ENCODE results near the gene SYT17. TPM values are rescaled to one million over a fixed set of nuclear protein-coding genes. Genes with fewer than 3 reads are reported as not detected.

SYT17 gene
- polyA plus RNA-seq, 4 donors, result 1.8 to 7.1 (median 3.3) TPM

DNA sequence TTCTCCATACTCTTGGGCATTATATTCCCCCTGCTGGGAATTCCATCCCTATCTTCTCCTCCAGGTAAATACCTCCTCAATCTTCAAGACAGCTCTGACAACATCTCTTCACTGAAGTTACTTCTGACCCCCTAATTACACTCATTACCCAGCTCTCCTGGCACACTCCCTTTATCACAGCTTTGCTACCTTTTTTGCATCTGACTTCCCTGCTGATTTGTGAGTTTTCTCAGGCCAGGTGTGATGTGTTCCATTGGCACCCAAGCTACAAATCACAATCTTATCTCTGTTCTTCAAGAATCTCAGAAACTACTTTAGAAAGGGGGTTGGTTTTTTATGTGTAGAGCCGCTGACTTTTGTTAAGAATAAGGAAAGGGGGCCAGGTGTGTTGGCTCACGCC lies 131.5 kb downstream of the SYT17 start:
- WGBS, 3 donors, result 55 to 79% (median 56%) methylated on average over 2 of the region's 2 CpGs
- no peak overlapping the region for H3K4me3 ChIP-seq (ENCODE audit: low read depth in 1 of 3, low read length in 3 of 3)
- no peaks in the 10 kb centered on the region for H3K4me1 ChIP-seq (ENCODE audit: control insufficient read depth in 3 of 3, insufficient read depth in 2 of 3, low read depth in 1 of 3, low read length in 2 of 3)
- no peak overlapping the region for H3K27ac ChIP-seq (ENCODE audit: low read depth in 1 of 3, low read length in 2 of 3)
- FAIRE-seq (no peak), DNase-seq (no peak)
- no peaks in the 10 kb centered on the region for H3K36me3 ChIP-seq (ENCODE audit: control insufficient read depth in 3 of 3, insufficient read depth in 2 of 3, low read depth in 1 of 3, low read length in 3 of 3)
- H3K27me3 ChIP-seq (ENCODE audit: control insufficient read depth in 3 of 3, insufficient read depth in 3 of 3, low read length in 3 of 3), result no peaks in the 10 kb centered on the region
- no peaks in the 10 kb centered on the region for H3K9me3 ChIP-seq (ENCODE audit: control insufficient read depth in 2 of 2, insufficient read depth in 1 of 2, low read depth in 1 of 2, low read length in 1 of 2)

DNA sequence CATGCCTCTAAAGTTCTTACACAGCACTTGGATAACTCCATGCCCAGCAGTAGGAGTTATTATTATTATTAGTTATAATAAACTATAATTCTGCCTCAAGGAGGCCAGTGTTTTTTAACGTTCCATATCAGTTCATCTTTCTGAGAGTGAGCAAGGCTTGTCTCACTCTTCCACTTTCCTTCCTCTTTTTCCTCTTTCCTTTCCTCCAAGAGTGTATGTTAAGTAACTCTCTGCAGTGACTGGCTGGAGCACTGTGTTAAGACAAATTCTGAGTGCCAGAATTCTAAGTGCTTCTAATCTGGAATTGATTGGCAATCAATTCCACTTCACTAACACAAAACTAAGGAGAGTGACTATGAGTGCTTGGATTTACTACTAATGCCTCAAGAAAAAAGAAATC lies 133.9 kb downstream of the SYT17 start:
- no peak overlapping the region for H3K4me3 ChIP-seq (ENCODE audit: low read depth in 1 of 3, low read length in 3 of 3)
- H3K9me3 ChIP-seq (ENCODE audit: control insufficient read depth in 2 of 2, insufficient read depth in 1 of 2, low read depth in 1 of 2, low read length in 1 of 2), result no peaks in the 10 kb centered on the region
- FAIRE-seq (no peak), DNase-seq (no peak)
- H3K36me3 ChIP-seq (ENCODE audit: control insufficient read depth in 3 of 3, insufficient read depth in 2 of 3, low read depth in 1 of 3, low read length in 3 of 3), result no peaks in the 10 kb centered on the region
- H3K27ac ChIP-seq (ENCODE audit: low read depth in 1 of 3, low read length in 2 of 3), result no peak overlapping the region
- no peaks in the 10 kb centered on the region for H3K27me3 ChIP-seq (ENCODE audit: control insufficient read depth in 3 of 3, insufficient read depth in 3 of 3, low read length in 3 of 3)
- H3K4me1 ChIP-seq (ENCODE audit: control insufficient read depth in 3 of 3, insufficient read depth in 2 of 3, low read depth in 1 of 3, low read length in 2 of 3), result no peaks in the 10 kb centered on the region
- 0 to 43% (median 27%) methylated on average over 1 of the region's 1 CpG for WGBS, 3 donors

DNA sequence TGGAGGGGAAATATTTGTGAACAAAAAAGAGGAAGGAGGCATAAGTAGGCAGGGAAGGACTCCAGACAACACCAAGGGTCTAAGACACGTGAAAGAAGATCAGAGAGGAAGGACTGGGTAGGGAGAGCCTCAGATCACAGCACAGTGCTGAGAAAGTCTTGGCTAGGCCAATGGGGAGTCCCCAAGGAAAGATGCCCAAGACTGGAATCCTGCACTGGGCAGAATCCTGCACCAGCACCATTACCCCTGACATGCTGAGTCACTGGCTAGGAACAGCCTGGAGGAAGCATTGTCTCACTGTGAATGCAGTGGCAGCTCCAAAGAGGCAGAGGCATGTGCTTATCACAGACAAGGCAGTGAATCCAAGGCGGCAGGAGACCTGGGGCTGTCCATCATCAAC lies 136.7 kb downstream of the SYT17 start:
- H3K9me3 ChIP-seq (ENCODE audit: control insufficient read depth in 2 of 2, insufficient read depth in 1 of 2, low read depth in 1 of 2, low read length in 1 of 2), result no peaks in the 10 kb centered on the region
- no peaks in the 10 kb centered on the region for H3K36me3 ChIP-seq (ENCODE audit: control insufficient read depth in 3 of 3, insufficient read depth in 2 of 3, low read depth in 1 of 3, low read length in 3 of 3)
- no peaks in the 10 kb centered on the region for H3K4me1 ChIP-seq (ENCODE audit: control insufficient read depth in 3 of 3, insufficient read depth in 2 of 3, low read depth in 1 of 3, low read length in 2 of 3)
- no peak overlapping the region for H3K27ac ChIP-seq (ENCODE audit: low read depth in 1 of 3, low read length in 2 of 3)
- FAIRE-seq (no peak), DNase-seq (no peak)
- no peak overlapping the region for H3K4me3 ChIP-seq (ENCODE audit: low read depth in 1 of 3, low read length in 3 of 3)
- no peaks in the 10 kb centered on the region for H3K27me3 ChIP-seq (ENCODE audit: control insufficient read depth in 3 of 3, insufficient read depth in 3 of 3, low read length in 3 of 3)
- WGBS, 3 donors, result 32 to 65% (median 64%) methylated on average over 2 of the region's 2 CpGs

- DNase-seq, result no peak
- Histone ChIP-seq H3K4me3 (ENCODE audit: low read depth in 1 of 3, low read length in 3 of 3) (no peak overlapping the region), H3K9me3 (ENCODE audit: control insufficient read depth in 2 of 2, insufficient read depth in 1 of 2, low read depth in 1 of 2, low read length in 1 of 2) (no peaks in the 10 kb centered on the region), H3K27me3 (ENCODE audit: control insufficient read depth in 3 of 3, insufficient read depth in 3 of 3, low read length in 3 of 3) (no peaks in the 10 kb centered on the region), H3K36me3 (ENCODE audit: control insufficient read depth in 3 of 3, insufficient read depth in 2 of 3, low read depth in 1 of 3, low read length in 3 of 3) (no peaks in the 10 kb centered on the region), H3K27ac (ENCODE audit: low read depth in 1 of 3, low read length in 2 of 3) (no peak overlapping the region), H3K4me1 (ENCODE audit: control insufficient read depth in 3 of 3, insufficient read depth in 2 of 3, low read depth in 1 of 3, low read length in 2 of 3) (no peaks in the 10 kb centered on the region)
- no peak for FAIRE-seq
- 86 to 96% (median 93%) methylated on average over 2 of the region's 2 CpGs for WGBS, 3 donors
Measured at GRCh38 chr16:19305443-19305842, 137.4 kb downstream of the SYT17 start.

GRCh38 chr16:19307587-19308241 lies 139.7 kb downstream of the SYT17 start:
- no peak overlapping the region for H3K4me3 ChIP-seq (ENCODE audit: low read depth in 1 of 3, low read length in 3 of 3)
- WGBS, 3 donors, result 68 to 80% (median 68%) methylated on average over 8 of the region's 8 CpGs
- H3K4me1 ChIP-seq (ENCODE audit: control insufficient read depth in 3 of 3, insufficient read depth in 2 of 3, low read depth in 1 of 3, low read length in 2 of 3), result no peaks in the 10 kb centered on the region
- peak in 1 of 2 donors; percentile 8 for DNase-seq
- H3K36me3 ChIP-seq (ENCODE audit: control insufficient read depth in 3 of 3, insufficient read depth in 2 of 3, low read depth in 1 of 3, low read length in 3 of 3), result no peaks in the 10 kb centered on the region
- FAIRE-seq, result no peak
- H3K27ac ChIP-seq (ENCODE audit: low read depth in 1 of 3, low read length in 2 of 3), result no peak overlapping the region
- no peaks in the 10 kb centered on the region for H3K27me3 ChIP-seq (ENCODE audit: control insufficient read depth in 3 of 3, insufficient read depth in 3 of 3, low read length in 3 of 3)
- H3K9me3 ChIP-seq (ENCODE audit: control insufficient read depth in 2 of 2, insufficient read depth in 1 of 2, low read depth in 1 of 2, low read length in 1 of 2), result no peaks in the 10 kb centered on the region

DNA sequence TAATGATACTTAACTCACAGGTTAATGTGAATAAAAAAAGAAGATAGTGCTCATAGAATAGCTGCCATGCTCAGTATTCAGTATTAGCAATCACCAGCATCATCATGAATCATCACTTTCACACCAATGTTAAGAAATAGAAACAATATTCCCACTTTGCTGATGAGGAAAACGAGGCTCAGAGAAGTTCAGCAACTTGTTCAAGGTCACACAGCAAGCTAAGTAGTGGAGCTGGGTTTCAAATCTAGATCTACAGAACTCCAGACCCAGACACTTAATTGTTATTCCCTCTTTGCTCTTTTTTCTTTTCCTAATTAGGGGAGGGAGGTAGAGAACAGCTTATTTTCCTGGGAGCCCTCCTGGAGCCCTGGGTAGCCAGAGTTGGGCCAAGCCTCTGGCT lies 140.4 kb downstream of the SYT17 start:
- FAIRE-seq, result no peak
- H3K9me3 ChIP-seq (ENCODE audit: control insufficient read depth in 2 of 2, insufficient read depth in 1 of 2, low read depth in 1 of 2, low read length in 1 of 2), result no peaks in the 10 kb centered on the region
- no peaks in the 10 kb centered on the region for H3K36me3 ChIP-seq (ENCODE audit: control insufficient read depth in 3 of 3, insufficient read depth in 2 of 3, low read depth in 1 of 3, low read length in 3 of 3)
- H3K27ac ChIP-seq (ENCODE audit: low read depth in 1 of 3, low read length in 2 of 3), result no peak overlapping the region
- no peaks in the 10 kb centered on the region for H3K27me3 ChIP-seq (ENCODE audit: control insufficient read depth in 3 of 3, insufficient read depth in 3 of 3, low read length in 3 of 3)
- WGBS, 3 donors, result 47 to 67% (median 50%) methylated on average over 1 of the region's 1 CpG
- DNase-seq, result no peak
- no peak overlapping the region for H3K4me3 ChIP-seq (ENCODE audit: low read depth in 1 of 3, low read length in 3 of 3)
- H3K4me1 ChIP-seq (ENCODE audit: control insufficient read depth in 3 of 3, insufficient read depth in 2 of 3, low read depth in 1 of 3, low read length in 2 of 3), result no peaks in the 10 kb centered on the region

DNA sequence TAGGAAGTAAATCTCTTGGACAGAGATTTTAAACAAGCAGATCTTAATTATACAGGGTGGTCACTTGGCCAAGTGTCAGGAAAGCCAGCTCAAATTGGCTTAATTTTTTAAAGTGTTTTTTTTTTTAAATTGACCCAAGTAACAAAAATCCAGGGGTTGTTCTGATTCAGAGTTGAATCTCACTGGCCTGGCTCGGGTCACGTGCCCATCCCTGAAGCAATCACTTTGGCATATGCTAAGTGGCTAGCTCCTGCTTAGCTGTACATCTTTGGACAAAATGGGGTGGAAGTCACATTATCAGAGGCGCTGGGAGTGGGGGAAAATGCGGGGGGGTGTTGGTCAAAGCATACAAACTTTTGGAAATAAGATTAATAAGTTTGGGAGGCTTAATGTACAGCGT lies 141.1 kb downstream of the SYT17 start:
- no peaks in the 10 kb centered on the region for H3K27me3 ChIP-seq (ENCODE audit: control insufficient read depth in 3 of 3, insufficient read depth in 3 of 3, low read length in 3 of 3)
- no peaks in the 10 kb centered on the region for H3K36me3 ChIP-seq (ENCODE audit: control insufficient read depth in 3 of 3, insufficient read depth in 2 of 3, low read depth in 1 of 3, low read length in 3 of 3)
- DNase-seq (no peak), FAIRE-seq (no peak)
- H3K9me3 ChIP-seq (ENCODE audit: control insufficient read depth in 2 of 2, insufficient read depth in 1 of 2, low read depth in 1 of 2, low read length in 1 of 2), result no peaks in the 10 kb centered on the region
- no peaks in the 10 kb centered on the region for H3K4me1 ChIP-seq (ENCODE audit: control insufficient read depth in 3 of 3, insufficient read depth in 2 of 3, low read depth in 1 of 3, low read length in 2 of 3)
- WGBS, 3 donors, result 80 to 85% (median 82%) methylated on average over 5 of the region's 5 CpGs
- H3K27ac ChIP-seq (ENCODE audit: low read depth in 1 of 3, low read length in 2 of 3), result no peak overlapping the region
- H3K4me3 ChIP-seq (ENCODE audit: low read depth in 1 of 3, low read length in 3 of 3), result no peak overlapping the region

DNA sequence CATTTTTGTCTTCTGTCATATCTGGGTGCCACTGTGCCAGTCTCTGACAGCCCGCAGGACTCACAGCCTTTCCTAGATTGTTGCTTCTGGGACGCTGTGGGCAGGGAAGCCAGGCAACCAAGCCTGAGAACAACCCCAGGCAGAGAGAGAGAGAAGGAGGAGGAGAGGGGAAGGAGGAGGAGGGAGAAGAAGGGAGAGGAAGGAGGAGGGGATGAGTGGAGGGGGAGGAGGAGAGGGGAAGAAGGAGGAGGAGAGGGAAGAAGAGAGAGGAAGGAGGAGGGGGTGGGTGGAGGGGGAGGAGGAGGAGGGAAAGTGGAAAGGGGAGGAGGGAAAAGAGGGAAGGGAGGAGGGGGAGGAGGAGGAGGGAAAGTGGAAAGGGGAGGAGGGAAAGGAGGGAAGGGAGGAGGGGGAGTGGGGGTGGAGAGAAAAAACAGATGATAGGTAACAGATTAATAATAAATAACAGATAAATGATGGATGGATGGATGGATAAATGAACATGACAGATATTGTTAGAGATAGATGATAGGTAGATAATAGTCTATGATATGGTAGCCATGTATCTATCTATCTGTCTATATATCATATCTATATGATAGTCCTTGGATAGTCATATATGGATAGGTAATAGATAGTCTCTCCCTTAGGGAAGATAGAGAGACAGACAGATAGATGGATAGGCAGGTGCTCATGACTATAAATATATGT lies 146.8 kb downstream of the SYT17 start:
- Histone ChIP-seq H3K4me3 (ENCODE audit: low read depth in 1 of 3, low read length in 3 of 3) (no peak overlapping the region), H3K27me3 (ENCODE audit: control insufficient read depth in 3 of 3, insufficient read depth in 3 of 3, low read length in 3 of 3) (no peaks in the 10 kb centered on the region), H3K4me1 (ENCODE audit: control insufficient read depth in 3 of 3, insufficient read depth in 2 of 3, low read depth in 1 of 3, low read length in 2 of 3) (no peaks in the 10 kb centered on the region), H3K9me3 (ENCODE audit: control insufficient read depth in 2 of 2, insufficient read depth in 1 of 2, low read depth in 1 of 2, low read length in 1 of 2) (no peaks in the 10 kb centered on the region), H3K36me3 (ENCODE audit: control insufficient read depth in 3 of 3, insufficient read depth in 2 of 3, low read depth in 1 of 3, low read length in 3 of 3) (no peaks in the 10 kb centered on the region), H3K27ac (ENCODE audit: low read depth in 1 of 3, low read length in 2 of 3) (no peak overlapping the region)
- DNase-seq (no peak), FAIRE-seq (no peak)
- WGBS, 3 donors, result 78 to 94% (median 84%) methylated on average over 2 of the region's 2 CpGs
